Measurements from ENCODE around the gene MAPK1.
"Not testable (repeated sequence)": the region's sequence is repeated elsewhere in the genome, so short reads cannot be mapped to it uniquely, and the experiment has no call there.

DNA sequence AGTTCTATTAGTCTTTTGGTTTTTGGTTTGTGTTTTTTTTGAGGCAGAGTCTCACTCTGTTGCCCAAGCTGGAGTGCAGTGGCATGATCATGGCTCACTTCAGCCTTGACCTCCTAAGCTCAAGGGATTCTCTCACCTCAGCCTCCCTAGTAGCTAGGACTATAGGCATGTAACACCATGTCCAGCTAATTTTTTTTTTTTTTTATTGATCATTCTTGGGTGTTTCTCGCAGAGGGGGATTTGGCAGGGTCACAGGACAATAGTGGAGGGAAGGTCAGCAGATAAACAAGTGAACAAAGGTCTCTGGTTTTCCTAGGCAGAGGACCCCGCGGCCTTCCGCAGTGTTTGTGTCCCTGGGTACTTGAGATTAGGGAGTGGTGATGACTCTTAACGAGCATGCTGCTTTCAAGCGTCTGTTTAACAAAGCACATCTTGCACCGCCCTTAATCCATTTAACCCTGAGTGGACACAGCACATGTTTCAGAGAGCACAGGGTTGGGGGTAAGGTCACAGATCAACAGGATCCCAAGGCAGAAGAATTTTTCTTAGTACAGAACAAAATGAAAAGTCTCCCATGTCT, 15.4 kb upstream of the MAPK1 start:
- TF ChIP-seq ZNF274 (IDR thresholded peaks at IDR 0.05; ENCODE audit: low read depth, low read length); YY1 (IDR thresholded peaks at IDR 0.05; ENCODE audit: insufficient read depth, insufficient read length): not testable (repeated sequence)
